ENCODE data around the gene GPC5.
"Not testable (repeated sequence)": the region's sequence is repeated elsewhere in the genome, so short reads cannot be mapped to it uniquely, and the experiment has no call there.

GPC5 gene

GRCh38 chr13:91398413-91399188 lies at the start of gene GPC5:
Gene GPC5, plus strand, starts transcription at chr13:91398621.
- peak; percentile 85 for DNase-seq (ENCODE audit: low spot score)

GRCh38 chr13:91348906-91349435 lies 49.5 kb upstream of the GPC5 start:
- peak; percentile 95 for DNase-seq (ENCODE audit: low spot score)

GRCh38 chr13:91349992-91350911 lies 48.2 kb upstream of the GPC5 start:
- DNase-seq (ENCODE audit: low spot score): no peak

GRCh38 chr13:91351123-91351522 lies 47.3 kb upstream of the GPC5 start:
- DNase-seq (ENCODE audit: low spot score): no peak

GRCh38 chr13:91351980-91352379 lies 46.4 kb upstream of the GPC5 start:
- DNase-seq (ENCODE audit: low spot score): no peak

GRCh38 chr13:91352891-91353290 lies 45.5 kb upstream of the GPC5 start:
- DNase-seq (ENCODE audit: low spot score): not testable (repeated sequence)

- no peak for DNase-seq (ENCODE audit: low spot score)
Observed at GRCh38 chr13:91353494-91353893, 44.9 kb upstream of the GPC5 start.

GRCh38 chr13:91355099-91355825 lies 43.2 kb upstream of the GPC5 start:
- no peak for DNase-seq (ENCODE audit: low spot score)

GRCh38 chr13:91355826-91356710 lies 42.4 kb upstream of the GPC5 start:
- no peak for DNase-seq (ENCODE audit: low spot score)

GRCh38 chr13:91356919-91357612 lies 41.4 kb upstream of the GPC5 start:
- DNase-seq (ENCODE audit: low spot score): no peak

GRCh38 chr13:91357613-91358386 lies 40.6 kb upstream of the GPC5 start:
- DNase-seq (ENCODE audit: low spot score): no peak

- DNase-seq (ENCODE audit: low spot score): no peak
Observed at GRCh38 chr13:91358387-91358782, 40.0 kb upstream of the GPC5 start.

- no peak for DNase-seq (ENCODE audit: low spot score)
Observed at GRCh38 chr13:91359111-91359510, 39.3 kb upstream of the GPC5 start.

GRCh38 chr13:91359631-91360030 lies 38.8 kb upstream of the GPC5 start:
- no peak for DNase-seq (ENCODE audit: low spot score)

- no peak for DNase-seq (ENCODE audit: low spot score)
Observed at GRCh38 chr13:91360246-91360751, 38.1 kb upstream of the GPC5 start.

GRCh38 chr13:91361755-91362271 lies 36.6 kb upstream of the GPC5 start:
- no peak for DNase-seq (ENCODE audit: low spot score)

- DNase-seq (ENCODE audit: low spot score): no peak
Observed at GRCh38 chr13:91362908-91363307, 35.5 kb upstream of the GPC5 start.

GRCh38 chr13:91368101-91368500 lies 30.3 kb upstream of the GPC5 start:
- no peak for DNase-seq (ENCODE audit: low spot score)

All from left forelimb (tissue), 1 donor.